ACHN (cell line): ENCODE data around the gene ODAM.
"Not testable (repeated sequence)": the region's sequence is repeated elsewhere in the genome, so short reads cannot be mapped to it uniquely, and the experiment has no call there.

ENCODE experiments used
- DNase-seq: peaks from one replicate; pipeline ENCODE4 v3.0.0-alpha.2; 2015
- in situ Hi-C: cut with HindIII; loops from 2 replicates; pipeline ENCODE4 v1.10.0; 2017; ENCODE audit warnings: low sequenced_read_pairs, low pct_ligation_motif_present, low pct_unique_long_range_greater_than_20kb

ODAM gene

GRCh38 chr4:70195425-70195824, at the start of gene ODAM:
Gene ODAM, plus strand, starts transcription at chr4:70195725. Its CDS starts 819 bp downstream, at chr4:70196544.
- DNase-seq = no peak
- in situ Hi-C loops = no loop called here

- in situ Hi-C loops = no loop called here
- DNase-seq = no peak
These were observed 44.3 kb upstream of the ODAM start for GRCh38 chr4:70151271-70151670.

GRCh38 chr4:70152088-70152487, 43.4 kb upstream of the ODAM start:
- DNase-seq = no peak
- in situ Hi-C loops = no loop called here

GRCh38 chr4:70153937-70154336, 41.6 kb upstream of the ODAM start, which contains the start of gene PRR27:
Gene PRR27, plus strand, starts transcription at chr4:70154237. Its CDS starts 139 bp downstream, at chr4:70154376.
- DNase-seq = no peak
- in situ Hi-C loops = no loop called here

- no peak for DNase-seq
- in situ Hi-C loops = no loop called here
These were observed 36.9 kb upstream of the ODAM start for GRCh38 chr4:70158576-70158975.

- no peak for DNase-seq
- in situ Hi-C loops = no loop called here
These were observed 18.4 kb upstream of the ODAM start for GRCh38 chr4:70177090-70177489.

GRCh38 chr4:70178075-70178660, 17.4 kb upstream of the ODAM start:
- DNase-seq = no peak
- in situ Hi-C loops = no loop called here

- DNase-seq = no peak
- in situ Hi-C loops = no loop called here
These were observed 15.7 kb upstream of the ODAM start for GRCh38 chr4:70179811-70180210.

GRCh38 chr4:70181864-70182263, 13.7 kb upstream of the ODAM start:
- no peak for DNase-seq
- in situ Hi-C loops = no loop called here

- in situ Hi-C loops = no loop called here
- DNase-seq = no peak
These were observed 12.9 kb upstream of the ODAM start for GRCh38 chr4:70182517-70183167.

- in situ Hi-C loops = no loop called here
- DNase-seq = peak; percentile 49
These were observed 12.2 kb upstream of the ODAM start for GRCh38 chr4:70183168-70183939.

- in situ Hi-C loops = no loop called here
- DNase-seq = no peak
These were observed 11.6 kb upstream of the ODAM start for GRCh38 chr4:70183940-70184246.

GRCh38 chr4:70187216-70187615, 8.3 kb upstream of the ODAM start:
- in situ Hi-C loops = no loop called here
- DNase-seq = no peak

GRCh38 chr4:70190579-70190978, 4.9 kb upstream of the ODAM start:
- in situ Hi-C loops = no loop called here
- no peak for DNase-seq

GRCh38 chr4:70191647-70192046, 3.9 kb upstream of the ODAM start:
- in situ Hi-C loops = no loop called here
- no peak for DNase-seq

- in situ Hi-C loops = no loop called here
- no peak for DNase-seq
These were observed 2.6 kb upstream of the ODAM start for GRCh38 chr4:70192895-70193294.

- in situ Hi-C loops = no loop called here
- no peak for DNase-seq
These were observed 1.3 kb downstream of the ODAM start for GRCh38 chr4:70196857-70197256.

- DNase-seq = no peak
- in situ Hi-C loops = no loop called here
These were observed 2.3 kb downstream of the ODAM start for GRCh38 chr4:70197842-70198241.

GRCh38 chr4:70203601-70204000, 8.1 kb downstream of the ODAM start:
- in situ Hi-C loops = no loop called here
- DNase-seq = no peak

GRCh38 chr4:70212752-70213151, 17.2 kb downstream of the ODAM start:
- DNase-seq, in situ Hi-C loops: not testable (repeated sequence)
